HG03039 (cell line): ENCODE results near the gene ANKRD42.
A peak's percentile ranks its signal among the peaks of the same experiment; 100 is the strongest.
"Not testable (repeated sequence)": the region's sequence is repeated elsewhere in the genome, so short reads cannot be mapped to it uniquely, and the experiment has no call there.

ENCODE experiments used
- ATAC-seq: cut with Tn5 transposase; IDR thresholded peaks from one replicate; pipeline ENCODE4 v1.9.1; 2021; ENCODE audit warnings: mild to moderate bottlenecking, moderate library complexity; ENCODE audit not compliant: unreplicated experiment

The ANKRD42 gene

DNA sequence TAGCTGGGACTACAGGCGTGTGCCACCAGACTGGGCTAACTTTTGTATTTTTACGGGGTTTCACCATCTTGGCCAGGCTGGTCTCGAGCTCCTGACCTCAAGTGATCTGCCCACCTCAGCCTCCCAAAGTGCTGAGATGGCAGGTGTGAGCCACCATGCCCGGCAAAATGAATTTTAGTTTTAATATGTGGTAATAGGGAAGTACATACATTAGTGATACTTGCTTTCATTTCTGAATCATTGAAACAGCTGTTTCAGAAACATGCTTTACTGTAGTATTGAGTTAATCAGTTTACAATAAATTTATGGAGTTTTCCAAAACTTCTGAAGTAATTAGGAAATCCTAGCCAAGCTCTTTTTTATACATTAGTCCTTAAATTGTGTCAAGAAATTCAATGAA lies 21.0 kb upstream of the ANKRD42 start:
- no peak for ATAC-seq

DNA sequence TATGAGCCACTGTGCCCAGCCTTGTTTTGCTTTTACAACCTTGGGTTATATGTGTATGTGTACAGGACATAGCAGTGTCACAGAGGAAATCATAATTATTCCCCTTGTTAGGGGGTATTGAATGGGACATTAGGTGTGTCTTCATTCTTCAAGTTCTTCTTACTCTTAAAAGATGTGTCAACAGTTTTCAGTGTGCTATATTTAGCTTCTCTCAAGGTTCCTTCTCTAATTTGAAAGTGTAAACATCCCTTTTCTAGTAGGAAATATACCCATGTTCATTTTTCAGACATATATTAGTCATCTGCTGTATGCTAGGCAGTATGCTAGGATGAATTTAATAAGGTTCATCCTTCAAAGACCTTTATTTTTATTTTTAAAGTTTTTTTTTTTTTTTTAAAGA lies 19.5 kb upstream of the ANKRD42 start:
- no peak for ATAC-seq

DNA sequence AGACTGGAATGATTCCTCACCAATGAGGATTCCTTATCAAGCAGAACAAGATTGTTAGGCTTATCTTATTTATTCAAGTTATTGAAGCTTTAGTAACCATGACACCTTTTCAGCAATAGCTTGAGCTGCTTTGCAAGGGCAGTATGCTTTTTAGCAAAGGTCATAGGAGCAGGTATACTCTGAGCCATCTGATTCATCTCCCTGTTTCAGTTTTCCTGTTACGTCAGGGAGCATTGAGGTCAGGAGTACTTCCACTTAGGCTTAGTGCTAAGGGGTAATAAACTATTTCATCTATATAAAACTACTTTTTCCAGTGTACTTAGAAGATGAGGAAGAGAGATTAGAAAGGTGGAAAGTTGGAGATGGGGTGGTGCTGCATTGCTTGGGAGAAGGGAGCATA lies 17.7 kb upstream of the ANKRD42 start:
- ATAC-seq, result no peak

DNA sequence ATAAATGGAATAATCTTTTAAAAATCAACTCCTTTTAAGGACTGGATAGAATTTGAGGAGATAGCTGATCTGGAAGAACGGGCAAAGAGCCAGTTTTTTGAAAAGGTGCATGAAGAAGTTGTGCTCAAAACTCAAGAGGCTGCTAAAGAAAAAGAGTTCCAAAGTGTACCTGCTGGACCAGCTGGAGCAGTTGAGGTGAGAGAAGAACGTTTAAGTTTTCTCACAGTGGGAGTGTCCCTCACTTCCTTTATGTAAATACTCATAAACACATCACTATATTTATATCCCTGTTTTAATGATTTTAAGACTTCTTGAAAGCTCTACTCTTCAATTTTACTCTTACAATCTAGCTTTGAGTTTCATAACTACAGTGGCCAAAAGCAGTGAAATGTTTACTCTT lies 11.7 kb upstream of the ANKRD42 start:
- ATAC-seq, result no peak

DNA sequence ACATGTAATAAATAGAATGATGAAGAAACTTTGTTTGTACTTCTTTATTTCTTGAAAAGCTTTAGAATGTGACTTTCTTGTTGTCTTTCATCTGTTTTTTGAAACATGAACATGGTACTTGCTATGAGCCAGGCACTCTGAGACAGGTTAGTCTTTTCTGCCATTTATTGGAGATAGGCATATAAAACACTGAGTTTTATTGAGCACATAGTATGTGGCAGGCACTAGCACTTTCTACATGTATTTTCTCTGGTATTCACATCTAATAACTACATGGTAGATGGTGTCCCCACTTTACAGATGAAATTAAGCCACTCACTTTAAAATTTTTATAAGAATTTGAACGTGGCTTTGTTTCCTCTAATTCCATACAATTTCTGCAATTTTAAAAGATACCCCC lies 7.7 kb upstream of the ANKRD42 start:
- no peak for ATAC-seq

DNA sequence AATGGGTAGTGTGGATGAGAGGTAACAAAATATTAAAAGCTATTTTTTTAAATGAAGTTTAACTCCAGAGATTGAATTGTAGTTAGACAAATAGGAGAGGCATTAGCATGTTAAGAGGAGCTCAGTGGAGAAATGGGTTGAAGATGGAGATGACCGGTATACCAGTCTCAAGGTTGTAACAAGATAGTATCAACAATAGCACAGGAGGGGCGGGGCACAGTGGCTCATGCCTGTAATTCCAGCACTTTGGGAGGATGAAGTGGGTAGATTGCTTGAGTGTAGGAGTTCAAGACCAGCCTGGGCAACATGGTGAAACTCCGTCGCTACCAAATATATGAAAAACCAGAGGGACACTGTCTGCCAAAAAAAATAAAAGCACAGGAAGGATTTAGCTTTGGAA lies 6.0 kb upstream of the ANKRD42 start:
- ATAC-seq, result no peak

DNA sequence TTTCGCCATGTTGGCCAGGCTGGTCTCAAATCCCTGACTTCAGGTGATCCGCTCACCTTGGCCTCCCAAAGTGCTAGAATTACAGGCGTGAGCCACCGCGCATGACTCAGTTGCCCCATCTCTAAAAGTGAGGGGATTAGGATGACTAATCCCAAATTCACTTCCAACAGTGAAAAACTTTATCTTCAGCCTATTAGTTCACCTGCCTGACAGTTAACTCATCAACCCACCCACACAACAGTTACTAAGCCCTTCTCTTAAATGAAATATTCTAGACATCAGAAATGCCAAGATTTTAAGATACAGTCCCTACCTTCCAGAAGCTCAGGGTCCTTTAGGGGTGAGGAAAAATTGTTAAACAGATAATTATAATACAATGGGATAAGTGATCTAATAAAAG lies 2.0 kb upstream of the ANKRD42 start:
- no peak for ATAC-seq

DNA sequence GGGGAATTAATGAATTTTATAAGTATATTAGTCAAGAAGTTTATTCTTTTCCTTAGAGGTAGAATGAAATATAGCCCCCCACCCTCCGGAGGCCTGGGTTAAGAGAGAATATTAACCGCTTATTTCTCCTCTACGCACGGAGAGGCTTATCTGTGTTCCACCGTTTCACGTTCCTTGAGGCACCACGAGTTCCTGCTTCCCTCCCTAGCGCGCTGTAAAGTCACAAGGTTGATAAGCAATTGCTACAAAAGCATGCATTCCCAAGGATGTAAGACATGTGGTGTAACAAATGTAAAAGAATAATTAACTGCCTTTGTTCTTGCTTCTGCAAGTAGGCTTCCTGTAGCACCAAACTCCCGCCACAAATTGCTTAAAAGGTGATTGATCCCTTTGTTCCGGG lies 1.5 kb upstream of the ANKRD42 start:
- no peak for ATAC-seq

DNA sequence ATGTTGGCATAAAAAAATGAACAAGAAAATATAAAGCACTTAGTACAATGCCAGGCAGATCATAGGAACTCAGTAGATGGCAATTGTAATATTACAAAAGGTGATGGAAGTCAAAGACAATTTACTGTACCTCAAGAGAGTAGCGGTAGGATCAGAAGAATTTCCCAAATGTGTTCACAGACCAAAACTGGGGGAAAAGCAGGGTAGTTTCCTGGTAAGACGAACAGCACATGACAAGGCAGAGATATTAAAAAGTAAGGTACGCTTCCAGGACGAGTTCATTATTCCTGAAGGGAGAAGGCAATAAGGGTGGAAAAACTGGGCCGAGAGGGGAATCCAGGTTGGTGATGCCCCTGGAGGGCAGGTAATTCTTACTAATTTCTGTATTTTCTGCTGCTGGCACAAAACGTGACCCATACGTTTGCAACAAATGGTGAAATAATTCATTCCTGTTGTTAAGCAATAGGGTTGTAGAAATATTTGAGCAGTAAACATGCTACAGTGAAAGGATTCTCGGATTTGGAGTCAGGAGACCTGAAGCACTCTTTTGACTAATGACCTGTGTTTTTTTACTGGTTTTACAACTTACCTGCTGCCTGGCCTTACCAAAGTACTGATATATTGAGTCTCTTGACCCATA lies 786 bp upstream of the ANKRD42 start:
- no peak for ATAC-seq

DNA sequence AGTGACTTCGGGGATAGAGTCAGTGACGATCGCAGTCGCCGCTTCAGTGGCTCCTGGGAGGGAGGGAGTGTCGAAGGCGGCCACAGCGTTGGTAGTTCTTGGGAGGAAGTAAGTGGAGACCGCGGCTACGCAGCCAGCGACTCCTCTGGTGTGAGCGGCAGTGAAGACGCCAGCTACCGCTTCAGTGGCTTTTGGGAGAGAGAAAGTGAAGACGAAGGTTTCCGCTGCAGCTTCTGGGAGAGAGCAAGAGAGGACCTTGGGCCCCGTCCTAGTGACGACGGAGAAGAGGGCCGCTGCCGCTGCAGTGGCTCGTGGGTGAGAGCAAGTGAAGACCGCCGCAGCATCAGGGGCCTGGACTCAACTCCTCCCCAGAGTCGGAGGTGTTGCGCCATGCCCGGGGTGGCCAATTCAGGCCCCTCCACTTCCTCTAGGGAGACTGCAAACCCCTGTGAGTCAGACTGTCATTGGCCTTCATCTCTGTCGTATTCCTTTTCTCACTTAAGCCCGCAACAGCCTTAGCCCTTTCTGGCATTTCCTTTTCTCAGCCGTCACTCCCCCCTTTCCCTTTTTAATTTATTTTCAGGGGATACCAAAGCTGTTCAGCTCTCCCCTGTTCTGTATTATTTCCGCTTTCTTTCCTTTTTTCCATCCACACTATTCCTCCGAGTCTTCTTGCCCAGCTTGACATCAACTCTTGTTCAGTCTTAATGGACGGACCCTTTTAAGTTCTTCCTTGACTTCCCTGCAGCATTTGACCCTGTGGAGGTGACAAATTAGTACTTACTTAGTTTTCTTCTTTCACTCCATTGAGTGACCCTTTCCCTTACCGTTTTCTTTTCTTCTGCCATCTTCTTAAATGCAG lies 1.0 kb downstream of the ANKRD42 start:
- peak; percentile 42 for ATAC-seq

DNA sequence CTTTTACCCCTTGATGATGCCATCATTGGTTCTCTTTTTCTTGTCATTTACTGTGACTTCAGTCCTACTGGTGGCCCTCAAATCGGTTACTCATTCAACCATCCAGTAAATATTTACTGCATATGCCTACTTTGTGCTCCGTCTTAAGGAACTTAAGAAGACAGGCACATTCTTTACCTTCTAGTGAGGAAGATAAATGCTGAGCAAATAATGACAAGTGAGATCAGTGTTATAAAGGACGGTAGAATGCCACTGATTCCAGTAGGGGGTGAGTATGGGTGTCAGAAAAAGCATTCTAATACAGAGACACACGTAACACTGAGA lies 1.6 kb downstream of the ANKRD42 start:
- ATAC-seq, result no peak

DNA sequence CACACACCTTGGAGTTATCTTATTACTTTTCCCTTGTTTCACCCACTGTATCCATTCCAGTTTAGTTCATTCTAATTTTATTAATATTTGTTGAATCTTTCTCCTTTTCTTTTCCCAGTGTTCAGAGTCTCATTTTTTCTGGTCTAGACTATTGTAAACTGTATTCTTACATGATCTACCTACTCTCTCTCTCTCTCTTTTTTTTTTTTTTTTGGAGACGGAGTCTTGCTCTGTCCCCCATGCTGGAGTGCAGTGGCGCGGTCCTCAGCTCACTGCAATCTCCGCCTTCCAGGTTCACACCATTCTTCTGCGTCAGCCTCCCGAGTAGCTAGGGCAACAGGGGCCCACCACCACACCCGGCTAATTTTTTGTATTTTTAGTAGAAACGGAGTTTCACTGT lies 2.1 kb downstream of the ANKRD42 start:
- ATAC-seq, result no peak

DNA sequence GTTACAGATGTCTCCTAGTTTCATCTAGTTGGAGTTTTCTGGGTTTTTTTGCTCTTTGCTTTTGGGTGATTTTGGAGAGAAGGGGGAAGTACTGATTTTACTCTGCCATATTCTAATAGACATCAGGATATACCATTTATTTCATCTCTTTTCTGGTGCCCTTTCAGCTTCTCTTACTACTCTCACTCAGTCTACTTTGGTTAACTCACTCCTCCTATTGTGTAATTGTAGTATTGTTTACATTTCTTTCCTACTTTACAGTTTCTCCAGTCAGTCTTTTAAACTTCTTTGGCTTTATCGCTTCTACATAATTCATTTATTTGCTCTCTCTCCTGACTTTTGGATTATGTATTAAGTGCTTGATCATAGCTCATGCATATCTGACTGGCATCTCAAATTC lies 6.5 kb downstream of the ANKRD42 start:
- no peak for ATAC-seq

DNA sequence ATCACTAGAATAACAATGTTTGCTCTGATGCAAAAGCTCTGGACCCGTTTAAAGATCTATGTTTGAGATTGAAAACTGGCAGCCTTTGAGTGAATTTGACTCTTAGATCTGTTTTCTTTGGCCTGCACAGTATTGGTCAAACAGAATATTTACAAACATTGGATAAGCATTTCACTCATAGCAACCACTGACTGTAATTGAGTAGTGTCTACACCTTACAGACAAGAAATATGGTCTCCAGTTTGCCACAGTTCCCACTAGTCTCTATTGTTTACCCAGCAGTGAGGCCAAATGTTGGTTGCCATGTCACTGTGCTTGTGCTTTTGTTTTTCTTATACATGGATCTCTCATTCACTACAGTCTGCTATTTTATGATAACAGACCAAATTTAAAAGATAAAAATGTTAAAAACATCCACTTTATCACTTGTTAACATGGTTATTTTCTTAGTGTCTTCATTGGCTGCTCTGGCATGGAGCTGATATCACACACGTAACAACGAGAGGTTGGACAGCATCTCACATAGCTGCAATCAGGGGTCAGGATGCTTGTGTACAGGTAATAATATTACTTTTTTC lies 12.2 kb downstream of the ANKRD42 start:
- no peak for ATAC-seq

DNA sequence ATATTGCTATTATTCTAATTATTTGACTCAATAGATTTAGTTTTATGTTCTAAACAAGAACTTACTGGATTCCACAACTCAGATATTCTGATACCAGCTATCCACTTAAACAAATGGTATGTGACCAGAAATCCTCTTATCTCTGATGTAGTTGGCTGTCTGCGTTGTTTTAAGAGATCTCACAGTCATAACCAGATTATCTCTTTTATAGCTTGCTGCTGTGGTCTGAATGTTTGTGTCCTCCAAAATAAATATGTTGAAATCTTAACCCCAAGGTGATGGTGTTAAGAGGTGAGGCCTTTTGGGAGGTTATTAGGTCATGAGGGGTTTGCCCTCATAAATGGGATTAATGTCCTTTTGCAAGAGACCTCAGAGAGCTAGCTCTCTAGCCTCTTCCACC lies 12.7 kb downstream of the ANKRD42 start:
- no peak for ATAC-seq

DNA sequence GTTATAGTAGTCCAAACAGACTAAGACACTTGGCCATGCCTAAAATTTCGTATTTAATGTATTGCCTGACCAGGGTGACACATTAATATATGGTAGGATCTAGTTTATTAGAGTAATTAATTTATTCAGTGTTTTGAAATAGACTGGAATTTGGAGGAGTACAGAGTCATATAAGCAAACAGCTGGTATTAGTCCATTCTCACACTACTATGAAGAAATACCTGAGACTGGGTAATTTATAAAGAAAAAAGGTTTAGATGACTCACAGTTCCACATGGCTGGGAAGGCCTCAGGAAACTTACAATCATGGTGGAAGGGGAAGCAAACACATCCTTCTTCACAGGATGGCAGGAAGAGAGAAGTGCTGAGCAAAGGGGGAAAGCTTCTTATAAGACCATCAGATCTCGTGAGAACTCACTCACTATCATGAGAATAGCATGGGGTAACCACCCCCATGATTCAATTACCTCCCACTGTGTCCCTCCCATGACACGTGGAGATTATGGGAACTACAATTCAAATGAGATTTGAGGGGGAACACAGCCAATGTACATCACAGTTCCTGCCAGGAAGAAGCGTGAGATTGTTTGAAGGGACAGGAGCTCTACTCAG lies 13.4 kb downstream of the ANKRD42 start:
- not testable (repeated sequence) for ATAC-seq

DNA sequence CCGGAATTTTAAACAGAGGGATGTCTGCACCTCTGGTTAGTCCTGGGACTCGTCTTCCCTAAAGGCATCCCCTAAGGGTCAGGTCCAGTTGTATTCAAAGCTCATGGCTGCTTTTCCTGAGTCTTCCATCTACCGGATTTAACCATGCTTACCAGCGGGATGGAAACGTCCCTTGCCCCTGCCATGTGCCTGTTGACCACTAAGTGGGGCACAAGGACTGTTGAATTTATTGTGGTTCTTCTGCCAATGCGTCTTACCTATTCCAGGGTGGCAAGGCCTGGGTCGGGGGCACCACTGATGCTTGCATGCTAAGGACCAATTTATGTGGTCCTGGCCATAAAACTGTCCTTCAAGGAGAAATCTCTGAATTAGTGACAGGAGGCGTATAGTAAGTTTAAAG lies 25.6 kb downstream of the ANKRD42 start:
- no peak for ATAC-seq

DNA sequence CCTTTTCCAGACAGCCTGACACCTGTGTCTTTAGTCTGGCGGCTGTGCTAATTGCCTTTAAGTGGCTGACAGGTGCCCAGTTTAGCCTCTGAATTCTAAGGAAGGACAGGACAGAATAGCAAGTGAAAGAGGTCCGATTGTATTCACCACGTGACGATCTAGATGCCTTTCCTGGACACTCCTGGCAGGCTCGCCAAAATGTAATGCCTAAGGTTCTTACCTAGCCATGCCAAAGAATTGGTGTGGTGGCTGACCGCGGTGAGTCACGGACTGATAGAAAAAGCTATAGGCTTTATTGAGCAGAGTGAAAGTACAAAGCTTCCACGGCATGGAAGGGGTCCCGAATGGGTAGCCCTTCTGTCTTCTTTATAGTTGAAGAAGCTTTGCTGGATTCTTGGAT lies 26.7 kb downstream of the ANKRD42 start:
- no peak for ATAC-seq

DNA sequence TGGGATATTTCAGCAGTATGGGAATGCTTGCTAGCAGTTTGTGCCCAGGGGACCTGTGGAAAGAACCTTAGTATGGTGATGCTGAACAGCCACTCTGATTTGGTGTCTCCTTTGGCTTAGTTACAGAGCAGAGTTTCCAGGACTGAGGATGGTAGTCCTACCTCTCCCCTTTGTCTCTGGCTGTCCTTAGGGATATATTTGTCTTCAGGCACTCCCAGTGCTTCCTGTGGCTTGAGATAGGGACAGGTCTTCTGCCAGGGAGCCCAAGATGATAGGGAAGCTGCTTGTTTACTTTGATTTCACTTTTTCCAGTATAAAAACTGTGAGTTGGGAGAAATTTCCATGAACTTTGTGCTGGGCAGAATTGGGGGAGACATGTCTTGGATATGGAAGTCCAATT lies 28.2 kb downstream of the ANKRD42 start:
- no peak for ATAC-seq

DNA sequence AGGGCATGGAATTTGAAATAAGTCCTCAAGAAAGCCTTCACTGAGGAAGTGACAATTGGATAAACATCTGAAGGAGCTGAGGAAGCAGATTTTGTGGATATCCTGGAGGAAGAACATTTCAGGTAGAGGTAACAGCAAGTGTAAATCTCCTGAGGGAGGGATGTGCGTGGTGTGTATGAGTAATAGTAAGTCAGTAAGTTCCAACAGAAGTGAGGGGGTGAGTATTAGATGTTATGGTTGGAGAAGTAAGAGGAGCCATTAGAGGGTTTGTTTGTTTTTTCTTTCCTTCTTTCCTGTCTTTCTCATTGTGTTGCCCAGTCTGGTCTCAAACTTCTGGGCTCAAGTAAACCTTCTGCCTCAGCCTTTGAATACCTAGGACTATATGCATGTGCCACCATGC lies 29.0 kb downstream of the ANKRD42 start:
- no peak for ATAC-seq

DNA sequence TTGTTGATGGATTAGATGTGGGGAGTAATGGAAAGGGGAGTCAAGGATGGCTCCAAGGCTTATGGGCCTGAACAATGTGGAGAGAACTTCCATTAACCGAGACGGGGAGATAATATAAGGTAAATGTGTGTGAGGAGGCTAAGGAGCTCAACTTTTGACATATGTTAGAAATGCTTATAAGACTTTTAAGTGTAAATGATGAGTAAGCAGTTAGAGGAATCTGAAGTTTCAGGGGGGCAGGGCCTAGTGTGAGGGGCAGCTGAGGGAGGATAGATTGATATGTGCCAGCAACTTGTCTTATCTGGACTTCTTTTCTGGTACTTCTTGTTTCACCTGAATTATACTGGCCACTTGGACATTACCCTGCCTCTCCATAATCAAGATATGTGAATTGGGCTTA lies 29.9 kb downstream of the ANKRD42 start:
- ATAC-seq, result no peak

DNA sequence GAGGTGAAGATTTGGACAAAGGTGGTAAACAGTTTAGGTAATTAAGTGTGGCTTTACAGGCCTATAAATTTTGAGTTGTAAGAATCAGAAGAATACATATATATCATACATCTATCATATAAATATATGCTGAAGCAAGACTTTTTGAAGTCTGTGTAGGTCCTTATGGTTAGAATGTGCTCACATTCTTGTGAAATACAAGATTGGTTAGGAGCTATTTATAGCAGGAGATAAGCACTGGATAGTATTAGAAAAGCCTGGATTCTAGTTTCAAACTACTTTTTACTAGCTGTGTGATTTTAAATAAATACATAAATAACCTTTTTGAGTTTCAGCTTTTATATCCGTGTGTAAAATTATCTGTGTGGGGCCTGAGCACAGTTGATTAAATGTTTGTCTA lies 42.3 kb downstream of the ANKRD42 start:
- no peak for ATAC-seq
